Suprapubic skin (tissue), 4 donors: ENCODE measurements around the gene MXRA5. TPM values are rescaled to one million over a fixed set of nuclear protein-coding genes. Genes with fewer than 3 reads are reported as not detected.
"Not testable (repeated sequence)": the region's sequence is repeated elsewhere in the genome, so short reads cannot be mapped to it uniquely, and the experiment has no call there.

ENCODE experiments used
- DNase-seq, 2 donors: peaks; one replicate each; pipeline ENCODE4 v3.0.0-alpha.2; 2019; ENCODE audit warnings: low spot score in 2 of 2
- H3K27ac ChIP-seq: fragments of 200-600 bp; sonication (generic); one replicate; pipeline ENCODE4 v1.5.1; 2019
- H3K27me3 ChIP-seq: fragments of 200-600 bp; sonication (generic); one replicate; pipeline ENCODE4 v1.5.1; 2019
- H3K36me3 ChIP-seq: fragments of 200-600 bp; sonication (generic); one replicate; pipeline ENCODE4 v1.5.1; 2019
- H3K4me1 ChIP-seq: fragments of 200-600 bp; sonication (generic); one replicate; pipeline ENCODE4 v1.5.1; 2019
- H3K4me3 ChIP-seq: fragments of 200-600 bp; sonication (generic); one replicate; pipeline ENCODE4 v1.5.1; 2019; ENCODE audit warnings: mild to moderate bottlenecking
- H3K9me3 ChIP-seq: fragments of 200-600 bp; sonication (generic); one replicate; pipeline ENCODE4 v1.5.1; 2019
- EP300 ChIP-seq: sonication (generic); formaldehyde crosslinking; IDR thresholded peaks from one replicate; pipeline ENCODE4 v1.6.1; 2017; ENCODE audit warnings: antibody characterized with exemption
- POLR2A ChIP-seq, 2 donors: fragments of 450-650 bp; IDR thresholded peaks; one replicate each; pipeline ENCODE4 v1.6.1; 2017; ENCODE audit warnings: antibody characterized with exemption in 2 of 2, mild to moderate bottlenecking in 2 of 2, moderate library complexity in 2 of 2
- POLR2AphosphoS5 ChIP-seq, 3 donors: sonication (generic); formaldehyde crosslinking; IDR thresholded peaks; one replicate each; pipeline ENCODE4 v1.6.1; 2017; ENCODE audit warnings: antibody characterized with exemption in 3 of 3
- WGBS: methylation state at CpG from one replicate; pipeline ENCODE4 v1.1.5; 2018; 5-methylcytosine and 5-hydroxymethylcytosine counted together
- total RNA-seq, 4 donors: library from RNA; depleted of rRNA; stranded (reverse); fragments of >200 nt; gene quantifications; one replicate each; pipeline ENCODE4 v1.1.0, GENCODE V29; 2016
- TF ChIP-seq, protein P1 (sequence below), 2 donors: fragments of 200-600 bp in 1 of 2; fragments of 450-650 bp in 1 of 2; sonication (generic) in 1 of 2; IDR thresholded peaks; one replicate each; pipeline ENCODE4 v1.5.1; 2016 to 2019; ENCODE audit warnings: antibody characterized with exemption in 2 of 2, mild to moderate bottlenecking in 1 of 2, moderate library complexity in 1 of 2

The MXRA5 gene
- total RNA-seq, 4 donors from 2014 or later, result 12.1 to 27.8 (median 13.5) TPM

DNA sequence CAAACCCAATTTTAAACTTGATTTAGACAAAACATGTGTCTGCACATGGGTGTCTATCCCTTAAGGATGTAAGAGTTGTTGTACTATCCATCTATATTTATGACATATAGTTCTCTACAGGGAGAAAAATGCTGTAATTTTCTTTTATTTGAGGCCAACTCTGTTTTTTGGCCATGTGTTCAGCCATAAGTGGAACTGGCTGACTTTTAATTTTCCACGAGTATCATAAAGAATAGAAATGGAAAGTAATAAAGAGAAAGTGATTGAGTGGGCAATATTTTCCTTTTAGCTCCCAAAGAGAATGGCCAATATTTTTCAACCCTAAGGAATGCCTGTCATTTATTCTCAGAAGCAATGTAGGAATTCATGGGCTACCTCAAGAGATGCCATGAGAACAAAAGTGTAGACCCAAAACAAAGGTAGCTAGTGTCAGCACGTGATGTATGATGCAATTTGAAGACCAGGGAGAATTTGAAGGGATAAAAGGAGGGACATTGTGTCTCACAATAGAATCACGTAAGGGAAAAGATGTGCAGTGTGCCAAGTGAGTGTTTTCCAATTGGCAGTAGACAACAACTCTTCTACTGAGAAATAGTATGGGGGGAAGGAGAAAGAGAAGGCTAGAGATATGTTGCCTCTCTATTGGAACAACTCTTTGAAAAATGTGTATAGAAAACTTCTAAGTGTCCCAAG is 27.8 kb upstream of the MXRA5 start:
- H3K36me3 ChIP-seq, result no peaks in the 10 kb centered on the region
- no peak overlapping the region for H3K4me3 ChIP-seq
- no peaks in the 10 kb centered on the region for H3K27me3 ChIP-seq
- TF ChIP-seq EP300 (no peak), POLR2A (IDR thresholded peaks at IDR 0.05) (no peak), POLR2AphosphoS5 (IDR thresholded peaks at IDR 0.05) (no peak)
- TF ChIP-seq, protein P1, sequence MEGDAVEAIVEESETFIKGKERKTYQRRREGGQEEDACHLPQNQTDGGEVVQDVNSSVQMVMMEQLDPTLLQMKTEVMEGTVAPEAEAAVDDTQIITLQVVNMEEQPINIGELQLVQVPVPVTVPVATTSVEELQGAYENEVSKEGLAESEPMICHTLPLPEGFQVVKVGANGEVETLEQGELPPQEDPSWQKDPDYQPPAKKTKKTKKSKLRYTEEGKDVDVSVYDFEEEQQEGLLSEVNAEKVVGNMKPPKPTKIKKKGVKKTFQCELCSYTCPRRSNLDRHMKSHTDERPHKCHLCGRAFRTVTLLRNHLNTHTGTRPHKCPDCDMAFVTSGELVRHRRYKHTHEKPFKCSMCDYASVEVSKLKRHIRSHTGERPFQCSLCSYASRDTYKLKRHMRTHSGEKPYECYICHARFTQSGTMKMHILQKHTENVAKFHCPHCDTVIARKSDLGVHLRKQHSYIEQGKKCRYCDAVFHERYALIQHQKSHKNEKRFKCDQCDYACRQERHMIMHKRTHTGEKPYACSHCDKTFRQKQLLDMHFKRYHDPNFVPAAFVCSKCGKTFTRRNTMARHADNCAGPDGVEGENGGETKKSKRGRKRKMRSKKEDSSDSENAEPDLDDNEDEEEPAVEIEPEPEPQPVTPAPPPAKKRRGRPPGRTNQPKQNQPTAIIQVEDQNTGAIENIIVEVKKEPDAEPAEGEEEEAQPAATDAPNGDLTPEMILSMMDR (IDR thresholded peaks at IDR 0.05), result no peak
- no peaks in the 10 kb centered on the region for H3K4me1 ChIP-seq
- no peaks in the 10 kb centered on the region for H3K9me3 ChIP-seq
- no peak overlapping the region for H3K27ac ChIP-seq
- DNase-seq, result no peak
- WGBS, result 75% methylated on average over 3 of the region's 3 CpGs

DNA sequence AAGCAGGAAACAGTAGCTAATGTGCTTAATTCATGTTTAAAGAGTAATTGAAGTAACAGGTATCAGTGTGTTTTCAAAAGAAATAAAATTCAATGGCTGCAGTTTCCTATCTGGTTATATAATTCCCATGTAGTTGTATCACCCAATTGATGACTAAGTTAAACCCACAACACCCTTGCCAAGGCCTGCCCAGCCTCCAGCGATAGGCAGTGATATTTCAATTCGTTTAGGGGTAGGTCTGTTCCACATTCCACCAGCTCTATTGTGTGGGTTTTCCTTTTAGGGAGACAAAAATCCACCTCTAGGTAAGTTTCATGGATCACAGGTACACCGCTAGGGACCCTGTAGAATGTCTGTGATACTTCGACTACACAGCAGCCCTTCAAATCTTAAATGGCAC is 24.7 kb upstream of the MXRA5 start:
- no peaks in the 10 kb centered on the region for H3K9me3 ChIP-seq
- no peak overlapping the region for H3K4me3 ChIP-seq
- DNase-seq, result no peak
- TF ChIP-seq POLR2A (IDR thresholded peaks at IDR 0.05) (no peak), POLR2AphosphoS5 (IDR thresholded peaks at IDR 0.05) (no peak), EP300 (no peak)
- TF ChIP-seq, protein P1 (IDR thresholded peaks at IDR 0.05), result no peak
- no peaks in the 10 kb centered on the region for H3K36me3 ChIP-seq
- peak overlapping the region; percentile 45 for H3K27ac ChIP-seq
- no peaks in the 10 kb centered on the region for H3K27me3 ChIP-seq
- 67% methylated on average over 4 of the region's 4 CpGs for whole genome bisulfite sequencing
- H3K4me1 ChIP-seq, result no peaks in the 10 kb centered on the region

DNA sequence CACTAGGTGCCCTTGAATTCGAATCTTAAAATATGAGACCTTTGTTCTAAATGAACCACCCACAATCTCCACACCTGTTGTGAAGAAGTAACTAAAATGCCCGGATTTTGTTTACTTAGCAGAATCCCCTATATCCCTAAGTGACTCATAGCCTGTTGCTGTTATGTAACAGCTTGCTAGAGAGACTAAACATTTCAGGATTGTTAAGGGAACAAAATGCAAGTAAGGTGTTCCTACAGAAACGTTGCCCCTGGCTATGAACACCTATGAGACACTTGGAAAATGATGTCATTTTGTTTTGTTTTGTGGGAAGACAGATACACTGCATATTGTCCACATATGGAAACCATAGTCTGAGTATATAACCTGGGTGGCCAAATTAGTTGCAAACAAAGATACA is 24.2 kb upstream of the MXRA5 start:
- Histone ChIP-seq H3K4me1 (no peaks in the 10 kb centered on the region), H3K9me3 (no peaks in the 10 kb centered on the region), H3K27me3 (no peaks in the 10 kb centered on the region), H3K36me3 (no peaks in the 10 kb centered on the region), H3K27ac (peak overlapping the region; percentile 45), H3K4me3 (no peak overlapping the region)
- 21% methylated on average over 3 of the region's 3 CpGs for WGBS
- TF ChIP-seq, protein P1 (IDR thresholded peaks at IDR 0.05), result no peak
- no peak for TF ChIP-seq POLR2AphosphoS5 (IDR thresholded peaks at IDR 0.05)
- TF ChIP-seq POLR2A (IDR thresholded peaks at IDR 0.05), result no peak
- DNase-seq, result no peak

DNA sequence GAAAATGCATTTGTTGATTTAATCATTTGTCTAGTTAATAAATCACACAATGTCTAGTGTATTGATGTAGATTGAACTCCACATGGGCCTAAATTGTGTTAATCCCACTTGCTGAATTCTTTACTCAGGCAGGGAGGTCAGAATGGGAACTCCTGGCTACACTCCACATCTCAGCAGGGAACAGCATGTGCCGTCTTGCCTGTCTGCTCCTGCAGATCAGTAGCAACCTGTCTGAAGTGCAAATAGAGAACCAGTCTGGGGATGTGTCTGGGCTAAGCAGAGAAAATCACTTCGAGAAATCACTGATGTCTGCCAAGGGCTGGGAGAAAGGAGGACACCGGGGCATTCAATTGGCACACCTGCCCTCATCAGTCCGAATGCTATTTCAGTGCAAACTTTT is 16.5 kb upstream of the MXRA5 start:
- no peak overlapping the region for H3K4me3 ChIP-seq
- 69% methylated on average over 4 of the region's 4 CpGs for WGBS
- no peaks in the 10 kb centered on the region for H3K4me1 ChIP-seq
- H3K36me3 ChIP-seq, result no peaks in the 10 kb centered on the region
- TF ChIP-seq POLR2A (IDR thresholded peaks at IDR 0.05), result no peak
- no peak for TF ChIP-seq POLR2AphosphoS5 (IDR thresholded peaks at IDR 0.05)
- TF ChIP-seq, protein P1 (IDR thresholded peaks at IDR 0.05), result no peak
- TF ChIP-seq EP300, result no peak
- H3K9me3 ChIP-seq, result no peaks in the 10 kb centered on the region
- no peak overlapping the region for H3K27ac ChIP-seq
- DNase-seq, result no peak
- no peaks in the 10 kb centered on the region for H3K27me3 ChIP-seq

DNA sequence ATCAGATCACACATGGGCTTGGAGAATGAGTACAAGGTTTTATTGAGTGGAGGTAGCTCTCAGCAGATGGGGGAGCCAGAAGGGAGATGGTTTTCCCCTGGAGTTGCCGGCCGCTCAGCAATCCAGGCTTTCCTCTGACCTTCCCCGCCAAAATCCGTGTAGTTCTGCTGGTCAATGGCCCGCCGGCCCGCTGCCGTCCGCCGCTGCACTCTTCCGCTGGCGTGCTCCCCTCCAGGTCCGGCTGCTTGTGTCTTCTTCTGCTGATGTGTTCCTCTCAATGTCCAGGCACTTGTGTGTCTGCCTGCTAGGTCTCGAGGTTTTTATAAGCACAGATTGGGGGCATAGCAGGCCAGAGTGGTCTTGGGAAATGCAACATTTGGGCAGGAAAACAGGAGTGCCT is 14.4 kb upstream of the MXRA5 start:
- H3K27ac ChIP-seq, result no peak overlapping the region
- TF ChIP-seq POLR2A (IDR thresholded peaks at IDR 0.05), result no peak
- TF ChIP-seq, protein P1 (IDR thresholded peaks at IDR 0.05), result no peak
- TF ChIP-seq POLR2AphosphoS5 (IDR thresholded peaks at IDR 0.05), result no peak
- no peak for TF ChIP-seq EP300
- H3K4me3 ChIP-seq, result no peak overlapping the region
- no peaks in the 10 kb centered on the region for H3K27me3 ChIP-seq
- H3K36me3 ChIP-seq, result no peaks in the 10 kb centered on the region
- no peaks in the 10 kb centered on the region for H3K4me1 ChIP-seq
- 89% methylated on average over 14 of the region's 14 CpGs for WGBS
- H3K9me3 ChIP-seq, result no peaks in the 10 kb centered on the region
- no peak for DNase-seq

DNA sequence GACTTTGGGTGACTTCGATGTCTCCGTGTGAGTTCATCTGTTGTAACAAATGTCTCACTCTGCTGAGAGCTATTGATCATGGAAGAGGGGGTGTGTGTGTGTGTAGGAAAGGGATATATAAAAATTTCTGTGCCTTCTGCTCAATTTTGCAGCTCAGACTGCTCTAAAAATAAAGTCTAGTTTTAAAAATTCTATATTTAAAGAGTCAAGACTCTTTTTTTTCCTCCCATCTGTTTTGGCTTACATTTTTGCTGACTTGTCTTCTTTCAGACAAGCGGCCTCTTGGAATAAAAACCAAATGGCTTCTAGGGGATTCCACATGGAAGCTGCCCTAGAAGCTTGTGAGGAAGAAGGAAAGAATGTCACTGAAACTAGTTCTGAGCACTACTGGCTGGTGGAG is 6.3 kb upstream of the MXRA5 start:
- H3K27me3 ChIP-seq, H3K9me3 ChIP-seq, H3K27ac ChIP-seq, H3K36me3 ChIP-seq, H3K4me1 ChIP-seq, H3K4me3 ChIP-seq, DNase-seq: not testable (repeated sequence)
- 71% methylated on average over 3 of the region's 3 CpGs for WGBS
